GM18520 (cell line): Measurements from ENCODE around the gene CLDN7.

Source experiments
- ATAC-seq: cut with Tn5 transposase; IDR thresholded peaks from one replicate; pipeline ENCODE4 v1.9.1; 2021; ENCODE audit not compliant: unreplicated experiment

The CLDN7 gene

DNA sequence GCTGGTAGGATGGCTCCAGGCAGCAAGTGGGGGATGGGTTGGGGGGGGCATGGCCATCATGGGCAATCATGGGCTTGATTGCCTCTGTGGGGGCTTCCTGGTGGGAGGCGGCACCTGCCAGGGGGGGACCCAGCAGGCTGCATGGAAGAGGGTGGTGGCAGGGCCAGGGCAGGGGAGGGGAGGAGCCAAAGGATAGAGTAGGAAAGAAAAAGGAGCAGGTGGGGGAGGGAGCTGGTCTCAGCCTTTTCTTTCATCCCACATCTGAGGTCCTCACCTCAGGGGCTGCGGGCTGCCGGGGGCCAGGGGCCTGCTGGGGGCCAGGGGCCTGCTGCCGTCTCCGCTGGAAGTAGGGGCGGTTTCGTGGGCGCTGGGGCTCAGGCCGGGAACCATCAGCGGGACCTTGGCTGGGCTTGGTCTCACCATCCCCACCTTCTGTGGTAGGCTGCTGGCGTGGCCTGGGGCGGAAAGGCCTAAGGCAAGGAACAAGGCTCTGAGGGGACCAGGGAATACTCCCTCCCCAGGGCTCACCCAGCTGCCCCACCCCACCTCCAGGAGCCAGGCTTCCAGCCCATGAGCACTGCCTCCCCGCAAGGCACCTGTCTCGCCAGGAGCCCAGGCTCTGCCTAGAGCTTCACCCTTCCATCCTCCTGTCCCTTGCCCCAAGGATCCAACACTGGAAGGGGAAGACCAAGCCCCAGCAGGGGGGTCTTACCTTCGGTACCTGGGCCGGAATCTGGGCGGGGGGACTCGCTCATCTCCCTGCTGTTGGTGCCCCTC lies 27.2 kb upstream of the CLDN7 start:
- no peak for ATAC-seq

GRCh38 chr17:7285679-7286078 lies 23.4 kb upstream of the CLDN7 start:
- ATAC-seq, result no peak

- ATAC-seq, result no peak
These were observed 22.6 kb upstream of the CLDN7 start for GRCh38 chr17:7284911-7285310.

GRCh38 chr17:7283471-7284216 lies 21.4 kb upstream of the CLDN7 start:
- ATAC-seq, result no peak

DNA sequence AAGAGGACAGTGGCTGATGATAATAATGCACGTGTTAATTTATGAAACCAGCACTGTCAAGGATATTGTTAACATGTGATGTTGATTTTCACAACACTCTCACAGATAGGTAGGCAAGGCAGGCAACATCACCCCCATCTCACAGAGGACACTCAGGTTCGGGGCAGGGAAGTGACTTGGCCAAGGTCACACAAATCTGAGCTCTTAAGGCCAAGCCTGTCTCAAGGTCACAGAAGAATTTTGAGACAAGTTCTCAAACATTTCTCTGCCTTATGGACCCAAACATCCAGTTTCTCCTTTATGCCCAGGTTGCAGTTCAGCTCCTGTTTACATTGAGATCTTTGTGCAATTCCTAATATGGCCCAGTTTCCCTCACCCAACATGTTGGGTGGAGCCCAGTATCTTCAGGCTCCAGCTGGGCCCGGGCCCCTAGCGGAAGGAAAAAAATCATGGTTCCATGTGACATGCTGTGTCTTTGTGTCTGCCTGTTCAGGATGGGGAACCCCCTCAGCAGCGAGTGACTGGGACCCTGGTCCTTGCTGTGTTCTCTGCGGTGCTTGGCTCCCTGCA lies 20.6 kb upstream of the CLDN7 start:
- no peak for ATAC-seq

DNA sequence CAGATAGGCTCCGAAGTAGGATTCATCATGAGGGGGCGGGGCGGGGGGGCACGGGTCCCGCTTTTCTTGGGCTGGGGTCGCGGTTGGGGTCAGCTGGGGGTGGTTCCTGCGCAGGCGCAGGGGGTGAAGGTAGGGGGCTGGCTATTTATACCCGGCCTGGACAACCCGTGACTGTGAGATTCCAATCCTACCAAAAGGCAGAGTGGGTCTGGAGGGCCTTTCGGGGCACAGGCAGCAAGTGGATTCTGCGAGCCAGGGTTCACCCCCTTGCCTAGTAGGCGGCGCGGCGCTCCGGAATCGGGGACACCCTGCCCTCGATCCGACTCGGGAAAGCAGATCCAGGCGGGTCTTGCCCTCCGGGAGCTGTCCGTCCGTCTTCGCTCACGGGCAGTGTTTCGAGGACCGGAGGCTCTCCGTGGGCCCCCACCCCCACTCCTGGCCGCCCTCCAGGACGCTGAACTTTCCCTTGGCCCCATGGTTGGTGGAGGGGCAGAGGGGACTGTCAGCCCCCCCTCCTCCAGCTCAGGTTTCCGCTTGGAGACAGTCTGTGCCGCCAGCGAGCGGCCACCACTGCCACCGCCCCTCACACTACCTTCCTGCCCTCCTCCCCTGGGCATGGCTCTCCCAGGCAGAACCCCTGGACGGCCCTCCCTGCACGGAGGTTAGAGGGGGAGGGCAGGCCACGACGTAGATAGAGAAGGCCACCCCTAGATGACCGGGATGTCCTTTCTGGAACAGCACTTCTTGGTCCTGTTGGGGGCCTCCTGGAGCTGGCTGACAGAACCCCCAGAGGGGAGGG lies 19.9 kb upstream of the CLDN7 start:
- ATAC-seq, result no peak

DNA sequence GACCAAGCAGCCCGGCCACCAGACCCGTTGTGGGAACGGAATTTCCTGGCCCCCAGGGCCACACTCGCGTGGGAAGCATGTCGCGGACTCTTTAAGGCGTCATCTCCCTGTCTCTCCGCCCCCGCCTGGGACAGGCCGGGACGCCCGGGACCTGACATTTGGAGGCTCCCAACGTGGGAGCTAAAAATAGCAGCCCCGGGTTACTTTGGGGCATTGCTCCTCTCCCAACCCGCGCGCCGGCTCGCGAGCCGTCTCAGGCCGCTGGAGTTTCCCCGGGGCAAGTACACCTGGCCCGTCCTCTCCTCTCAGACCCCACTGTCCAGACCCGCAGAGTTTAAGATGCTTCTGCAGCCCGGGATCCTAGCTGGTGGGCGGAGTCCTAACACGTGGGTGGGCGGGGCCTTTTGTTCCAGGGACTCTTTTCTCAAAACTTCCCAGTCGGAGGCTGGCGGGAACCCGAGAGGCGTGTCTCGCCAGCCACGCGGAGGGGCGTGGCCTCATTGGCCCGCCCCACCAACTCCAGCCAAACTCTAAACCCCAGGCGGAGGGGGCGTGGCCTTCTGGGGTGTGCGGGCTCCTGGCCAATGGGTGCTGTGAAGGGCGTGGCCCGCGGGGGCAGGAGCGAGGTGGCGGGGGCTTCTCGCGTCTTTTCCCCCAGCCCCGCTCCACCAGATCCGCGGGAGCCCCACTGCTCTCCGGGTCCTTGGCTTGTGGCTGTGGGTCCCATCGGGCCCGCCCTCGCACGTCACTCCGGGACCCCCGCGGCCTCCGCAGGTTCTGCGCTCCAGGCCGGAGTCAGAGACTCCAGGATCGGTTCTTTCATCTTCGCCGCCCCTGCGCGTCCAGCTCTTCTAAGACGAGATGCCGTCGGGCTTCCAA lies 19.0 kb upstream of the CLDN7 start, which contains the start of gene SLC2A4:
Gene SLC2A4, plus strand, starts transcription at position 645 of the 879 bp plus-strand sequence. Its CDS starts 217 bp downstream, at position 862.
- no peak for ATAC-seq

GRCh38 chr17:7280519-7281073 lies 18.3 kb upstream of the CLDN7 start:
- peak; percentile 50 for ATAC-seq

DNA sequence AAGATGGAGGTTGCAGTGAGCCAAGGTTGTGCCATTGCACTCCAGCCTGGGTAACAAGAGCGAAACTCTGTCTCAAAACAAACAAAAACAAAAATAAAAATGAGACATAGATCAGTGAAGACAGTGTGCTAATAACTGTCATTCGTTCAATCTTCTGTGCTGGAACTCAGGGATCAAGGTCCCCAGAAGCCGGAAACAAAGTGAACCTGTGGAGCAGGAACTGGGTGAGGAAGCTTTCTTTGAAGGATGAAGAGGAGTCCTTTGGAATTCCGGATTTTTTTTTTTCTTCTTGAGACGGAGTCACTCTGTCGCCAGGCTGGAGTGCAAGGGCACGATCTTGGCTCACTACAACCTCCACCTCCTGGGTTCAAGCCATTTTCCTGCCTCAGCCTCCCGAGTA lies 17.2 kb upstream of the CLDN7 start:
- ATAC-seq, result no peak

- no peak for ATAC-seq
These were observed 4.5 kb upstream of the CLDN7 start for GRCh38 chr17:7266784-7267183.

GRCh38 chr17:7263801-7264078 lies 1.5 kb upstream of the CLDN7 start:
- ATAC-seq, result no peak

DNA sequence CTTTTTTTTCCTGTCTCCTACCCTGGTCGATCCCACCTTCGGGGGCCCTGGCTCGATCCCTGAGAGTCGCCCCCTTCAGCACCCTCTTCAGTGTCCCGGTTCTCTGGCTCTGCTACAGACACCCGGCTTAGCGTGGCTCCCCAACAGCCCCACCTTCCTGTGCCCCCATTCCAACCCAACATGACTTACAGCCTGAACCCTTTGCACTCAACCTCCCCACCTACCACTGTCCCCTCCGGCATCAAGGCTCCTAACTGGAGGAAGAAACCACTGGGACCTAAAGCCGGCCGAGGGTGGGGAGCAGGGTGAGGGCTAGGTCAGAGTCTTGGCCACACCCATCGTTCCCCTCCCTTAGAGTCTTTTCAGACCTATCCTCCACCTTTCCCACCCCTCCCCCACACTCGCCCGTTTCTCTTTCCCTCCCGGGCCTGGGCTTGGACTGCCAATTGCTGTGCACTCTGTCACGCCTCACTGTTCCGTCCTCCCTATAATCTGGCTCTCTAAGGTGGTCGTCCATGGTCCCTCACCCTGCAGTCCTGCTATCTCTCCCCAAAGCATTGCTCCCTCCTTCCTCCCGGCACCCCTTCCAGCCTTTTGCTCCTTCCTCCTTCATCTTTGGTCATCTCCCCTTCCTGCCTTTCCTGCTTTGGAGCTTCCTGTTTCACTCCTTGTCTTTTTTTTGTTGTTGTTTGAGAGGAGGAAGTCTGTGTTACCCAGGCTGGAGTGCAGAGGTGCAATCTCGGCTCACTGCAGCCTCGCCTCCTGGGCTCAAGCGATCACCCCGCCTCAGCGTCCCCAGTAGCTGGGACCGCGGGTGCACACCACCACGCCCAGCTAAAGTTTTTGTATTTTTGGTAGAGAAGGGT lies 890 bp upstream of the CLDN7 start:
- no peak for ATAC-seq

- no peak for ATAC-seq
These were observed 693 bp downstream of the CLDN7 start for GRCh38 chr17:7261379-7262191.

DNA sequence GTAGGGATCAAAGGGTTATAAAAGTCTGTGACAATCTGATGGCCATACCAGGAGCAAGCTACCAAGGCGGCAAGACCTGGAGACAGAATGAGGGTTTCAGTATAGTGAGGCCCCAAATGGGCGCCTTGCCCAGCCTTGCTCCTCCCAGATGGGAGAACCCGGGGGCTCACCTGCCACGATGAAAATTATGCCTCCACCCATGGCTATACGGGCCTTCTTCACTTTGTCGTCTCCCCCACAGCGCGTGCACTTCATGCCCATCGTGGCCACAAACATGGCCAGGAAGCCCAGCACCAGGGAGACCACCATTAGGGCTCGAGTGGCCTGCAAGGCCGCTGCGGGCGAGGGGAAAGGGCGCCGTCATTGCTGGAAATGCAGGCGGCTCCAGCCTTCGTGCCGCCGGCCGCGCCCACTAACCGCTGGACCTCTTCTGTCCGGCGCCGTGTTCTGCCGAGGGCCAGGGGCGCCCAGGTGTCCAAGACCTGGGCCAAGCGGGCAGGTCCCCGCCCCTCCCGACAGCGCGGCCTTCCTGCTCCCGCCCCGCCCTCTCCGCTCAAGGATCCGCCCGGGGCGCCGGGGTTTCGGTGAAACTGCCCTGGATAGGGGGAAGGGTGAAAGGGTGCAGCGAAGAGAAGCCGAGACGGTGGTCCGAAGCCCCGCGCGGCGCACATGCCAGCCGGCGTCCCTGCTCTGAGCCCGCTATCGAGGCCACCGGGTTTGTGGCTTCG lies 1.5 kb downstream of the CLDN7 start:
- no peak for ATAC-seq

GRCh38 chr17:7260151-7260550 lies 2.1 kb downstream of the CLDN7 start:
- no peak for ATAC-seq

GRCh38 chr17:7259555-7259889 lies 2.8 kb downstream of the CLDN7 start:
- no peak for ATAC-seq

DNA sequence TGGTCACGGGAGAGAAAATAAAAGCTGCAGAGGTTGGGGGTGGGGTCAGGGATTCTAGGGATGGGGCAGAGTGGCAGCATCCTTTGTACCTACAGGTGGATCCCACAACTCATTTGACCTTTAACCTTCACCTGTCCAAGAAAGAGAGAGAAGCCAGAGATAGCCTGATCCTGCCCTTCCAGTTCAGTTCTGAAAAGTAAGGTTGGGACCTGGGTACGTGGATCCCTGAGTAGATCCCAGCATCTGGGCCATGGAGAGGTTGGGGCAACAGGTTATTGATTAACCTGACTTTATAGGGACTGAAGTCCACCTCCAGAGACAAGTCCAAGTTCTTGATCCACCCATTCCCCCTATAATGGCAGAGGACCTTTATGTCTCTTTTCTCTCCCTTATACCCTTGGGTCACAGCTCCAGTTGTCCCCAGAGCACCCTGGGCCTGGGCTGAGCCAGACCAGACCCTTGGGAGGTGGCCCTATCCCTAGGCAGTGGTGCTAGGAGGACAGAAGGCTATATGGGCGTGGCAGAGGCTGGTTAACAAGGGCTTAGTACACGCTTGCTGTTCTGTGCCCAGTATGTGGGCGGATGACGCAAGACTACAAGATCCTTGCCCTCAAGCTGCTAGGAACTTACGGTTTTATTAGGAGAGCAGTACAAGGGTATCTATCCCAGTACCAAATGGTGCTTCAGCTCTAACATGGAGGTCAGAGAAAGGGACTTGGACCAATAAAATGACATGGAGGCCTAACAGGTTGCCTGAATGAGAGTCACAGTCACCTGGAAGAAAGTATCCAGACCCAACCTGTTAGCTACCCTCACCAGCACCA lies 3.3 kb downstream of the CLDN7 start:
- no peak for ATAC-seq
